K562 (cell line): ENCODE results near the gene SERPINB7. TPM values are rescaled to one million over a fixed set of nuclear protein-coding genes. Genes with fewer than 3 reads are reported as not detected.
"Not testable (repeated sequence)": the region's sequence is repeated elsewhere in the genome, so short reads cannot be mapped to it uniquely, and the experiment has no call there.

ENCODE experiments used
- ATAC-seq: fragments of 200-7000 bp; cut with Tn5 transposase; 3 replicates; pipeline ENCODE4 v1.9.1; 2020; ENCODE audit warnings: moderate library complexity
- BruUV-seq: library from RNA; stranded (reverse); fragments of 400-500 nt; replicated peaks from 2 replicates; lab custom pipeline; 2021; lab: Mats Ljungman, UMichigan
- CTCF ChIA-PET: fragments of 300-600 bp; formaldehyde crosslinking; extraction: SDS; loops from one replicate; lab custom pipeline; 2021; ENCODE audit warnings: low intra/inter-chr PET ratio; lab: Yijun Ruan, JAX
- POLR2A ChIA-PET: fragments of 300-600, 350-650 bp; sonication (Branson Sonifier 250); formaldehyde crosslinking; extraction: SDS; loops from one replicate; lab custom pipeline; 2021; ENCODE audit warnings: antibody characterized with exemption, inconsistent platforms; lab: Yijun Ruan, JAX
- DNase-seq, 4 experiments: peaks; one replicate each; pipeline versions ENCODE4 v3.0.0 to v3.0.0-alpha.2; 2011 to 2018; ENCODE audit warnings: low spot score in 3 of 4, mixed read lengths in 3 of 4; ENCODE audit errors: extremely low read depth in 1 of 4
- FAIRE-seq: peaks from 2 replicates; lab custom pipeline; 2011; peaks lifted over from hg19 to GRCh38; lab: Jason Lieb, UNC
- H2AFZ ChIP-seq: 2 replicates; pipeline ENCODE4 v1.6.0; 2011; ENCODE audit warnings: low read depth, low read length, control low read depth, inconsistent platforms
- H3K27ac ChIP-seq: fragments of 200-600 bp; 3 replicates; pipeline ENCODE4 v1.8.0; 2011; ENCODE audit warnings: low read depth, mild to moderate bottlenecking, control low read depth, inconsistent platforms, low read length, moderate library complexity, mixed read lengths; ENCODE audit errors: extremely low read depth
- H3K27me3 ChIP-seq, 2 experiments: fragments of 300-600 bp in 1 of 2; 2 replicates in 1 of 2; 3 replicates in 1 of 2; pipeline versions ENCODE4 v1.6.0 to v1.8.0; 2011; ENCODE audit warnings: inconsistent platforms in 2 of 2, low read length in 2 of 2, mild to moderate bottlenecking in 1 of 2, mixed read lengths in 1 of 2, moderate library complexity in 1 of 2; ENCODE audit not compliant: control insufficient read depth in 2 of 2, insufficient read depth in 2 of 2
- H3K36me3 ChIP-seq: fragments of 300-600 bp; 3 replicates; pipeline ENCODE4 v1.8.0; 2011; ENCODE audit warnings: mild to moderate bottlenecking, low read length, inconsistent platforms; ENCODE audit not compliant: control insufficient read depth, insufficient read depth
- H3K4me1 ChIP-seq, 2 experiments: fragments of 200-600 bp in 1 of 2; replicated peaks in 1 of 2; 2 replicates in 1 of 2; 3 replicates in 1 of 2; pipeline versions ENCODE4 v1.5.1 to v1.8.0; 2011; ENCODE audit warnings: inconsistent platforms in 2 of 2, low read length in 2 of 2, mild to moderate bottlenecking in 1 of 2, mixed read lengths in 1 of 2, moderate library complexity in 1 of 2; ENCODE audit not compliant: control insufficient read depth in 2 of 2, insufficient read depth in 2 of 2
- H3K4me2 ChIP-seq: 2 replicates; pipeline ENCODE4 v1.6.1; 2011; ENCODE audit warnings: low read length, control low read depth, inconsistent platforms, mixed read lengths; ENCODE audit not compliant: insufficient read depth
- H3K4me3 ChIP-seq: fragments of 200-600 bp; sonication (generic), shearing (Covaris generic); 2 replicates; pipeline ENCODE4 v1.5.1; 2016; ENCODE audit warnings: control low read depth, inconsistent platforms
- H3K79me2 ChIP-seq: fragments of 200-600 bp; 3 replicates; pipeline ENCODE4 v1.8.0; 2011; ENCODE audit warnings: low read length, inconsistent platforms; ENCODE audit not compliant: control insufficient read depth, insufficient read depth
- H3K9ac ChIP-seq, 2 experiments: 2 replicates each; pipeline versions ENCODE4 v1.6.0 to v1.6.1; 2011; ENCODE audit warnings: low read depth in 2 of 2, low read length in 2 of 2, control low read depth in 1 of 2, inconsistent platforms in 1 of 2, mild to moderate bottlenecking in 1 of 2, mixed read lengths in 1 of 2; ENCODE audit not compliant: insufficient read depth in 1 of 2
- H3K9me1 ChIP-seq: one replicate; pipeline ENCODE4 v1.6.0; 2011; ENCODE audit warnings: inconsistent platforms, mild to moderate bottlenecking, low read length, moderate library complexity; ENCODE audit not compliant: control insufficient read depth, insufficient read depth
- H3K9me3 ChIP-seq: replicated peaks from 2 replicates; pipeline ENCODE4 v1.5.1; 2011; ENCODE audit warnings: low read depth, low read length, inconsistent platforms; ENCODE audit not compliant: control insufficient read depth, insufficient read depth
- H4K20me1 ChIP-seq: replicated peaks from 2 replicates; pipeline ENCODE4 v1.6.1; 2011; ENCODE audit warnings: low read length, inconsistent platforms, mixed read lengths; ENCODE audit not compliant: control insufficient read depth, insufficient read depth
- DIDO1 ChIP-seq: fragments of 450-650 bp; IDR thresholded peaks from 2 replicates; pipeline ENCODE4 v1.6.1; 2016; ENCODE audit warnings: low read depth, missing biosample characterization, missing genetic modification characterization
- GMEB1 ChIP-seq: fragments of 250-450 bp; sonication (Bioruptor Pico); IDR thresholded peaks from 2 replicates; pipeline ENCODE4 v1.4.0; 2020; ENCODE audit warnings: mild to moderate bottlenecking
- HDAC3 ChIP-seq: fragments of 450-650 bp; IDR thresholded peaks from 2 replicates; pipeline ENCODE4 v1.6.1; 2018; ENCODE audit warnings: borderline replicate concordance, mild to moderate bottlenecking, moderate library complexity; ENCODE audit not compliant: partially characterized antibody
- TARDBP ChIP-seq: fragments of 450-650 bp; IDR thresholded peaks from 2 replicates; pipeline ENCODE4 v1.6.1; 2016
- ZNF282 ChIP-seq: sonication (generic); formaldehyde crosslinking; IDR thresholded peaks from 2 replicates; pipeline ENCODE4 v1.8.1; 2023; ENCODE audit warnings: missing genetic modification reagents
- ZNF707 ChIP-seq: fragments of 250-450 bp; sonication (Bioruptor Pico); conservative IDR thresholded peaks from 2 replicates; pipeline ENCODE4 v1.8.0; 2022; ENCODE audit warnings: inconsistent platforms, mild to moderate bottlenecking, moderate library complexity
- WGBS: fragments of 100-300 bp; shearing (Covaris generic); methylation state at CpG from one replicate; pipeline ENCODE4 v1.1.6; 2016; ENCODE audit warnings: low coverage, mixed read lengths; ENCODE audit not compliant: insufficient coverage; ENCODE audit errors: missing lambda C conversion rate; 5-methylcytosine and 5-hydroxymethylcytosine counted together
- in situ Hi-C: fragments of 300-500 bp; cut with MboI; formaldehyde crosslinking; loops from 4 replicates; pipeline ENCODE4 v1.15.0; 2018; ENCODE audit warnings: inconsistent platforms, mixed read lengths
- intact Hi-C: fragments of 100-400 bp; cut with micrococcal nuclease; formaldehyde crosslinking; loops from 2 replicates; pipeline ENCODE4 v1.14.2; 2022
- polyA plus RNA-seq, 8 experiments: library from polyadenylated mRNA; depleted of rRNA in 4 of 8; stranded (reverse) in 5 of 8; unstranded in 3 of 8; fragments of >200 nt; fragmentation: Nextera tagmentation in 2 of 8; fragmentation: Illumina TruSeq in 1 of 8; extraction: Ambion mirVana in 2 of 8; extraction: Trizol in 1 of 8; gene quantifications; 2 replicates each; pipeline versions ENCODE4 v1.2.1 to v1.2.3, GENCODE V29; 2011 to 2014; ENCODE audit warnings: inconsistent platforms in 1 of 8, missing spikeins in 1 of 8
- total RNA-seq, 7 experiments: library from RNA; depleted of rRNA in 6 of 7; stranded (reverse); fragments of >200 nt in 6 of 7; fragmentation: Illumina TruSeq in 2 of 7; extraction: Trizol in 2 of 7; gene quantifications; 2 replicates each; pipeline versions ENCODE4 v1.2.1 to v1.2.3, GENCODE V29; 2011 to 2021; ENCODE audit warnings: low replicate concordance in 1 of 7
- TF ChIP-seq, protein P1 (sequence below): fragments of 450-650 bp; IDR thresholded peaks from 2 replicates; pipeline ENCODE4 v1.6.1; 2017; ENCODE audit warnings: antibody characterized with exemption, mild to moderate bottlenecking

SERPINB7 gene
- total and polyA plus RNA-seq, 9 of the 15 experiments (the other 6 are each of a cell fraction or from before 2014, with no cell fraction given) = not detected

- H3K9me1 ChIP-seq, H3K9me3 ChIP-seq, ATAC-seq, DNase-seq, H3K36me3 ChIP-seq, H3K4me3 ChIP-seq, CTCF ChIA-PET, POLR2A ChIA-PET, FAIRE-seq, H3K4me1 ChIP-seq, H3K79me2 ChIP-seq, H3K4me2 ChIP-seq, BruUV-seq, H3K9ac ChIP-seq, H4K20me1 ChIP-seq, H3K27ac ChIP-seq, H3K27me3 ChIP-seq, in situ Hi-C loops, intact Hi-C loops, H2AFZ ChIP-seq: not testable (repeated sequence)
- peak; percentile 89 for TF ChIP-seq ZNF707 (CRISPR knock-in tag)
- WGBS = 11% methylated on average over 1 of the region's 2 CpGs
Observed at GRCh38 chr18:63759786-63760185, 15.4 kb upstream of the SERPINB7 start.

GRCh38 chr18:63762518-63762917 is 12.7 kb upstream of the SERPINB7 start:
- H3K4me1 ChIP-seq = no peaks in the 10 kb centered on the region
- no peaks in the 10 kb centered on the region for H4K20me1 ChIP-seq
- H3K36me3 ChIP-seq = no peaks in the 10 kb centered on the region
- H3K4me3 ChIP-seq = no peak overlapping the region
- ChIA-PET CTCF (no interaction called here), POLR2A (no interaction called here)
- intact Hi-C loops = no loop called here
- no CpG with 5 or more reads among the region's 1 CpG for WGBS
- H3K9me3 ChIP-seq = no peaks in the 10 kb centered on the region
- FAIRE-seq (no peak), ATAC-seq (no peak), DNase-seq (no peak)
- H3K9me1 ChIP-seq = no peaks in the 10 kb centered on the region
- H3K27me3 ChIP-seq = no peaks in the 10 kb centered on the region
- in situ Hi-C loops = no loop called here
- H3K9ac ChIP-seq = no peak overlapping the region
- no peaks in the 10 kb centered on the region for H3K79me2 ChIP-seq
- H2AFZ ChIP-seq = no peak overlapping the region
- H3K4me2 ChIP-seq = no peak overlapping the region
- TF ChIP-seq DIDO1 (no peak), HDAC3 (no peak), GMEB1 (CRISPR knock-in tag) (no peak), TARDBP (no peak), ZNF282 (CRISPR knock-in tag) (no peak)
- TF ChIP-seq, protein P1, sequence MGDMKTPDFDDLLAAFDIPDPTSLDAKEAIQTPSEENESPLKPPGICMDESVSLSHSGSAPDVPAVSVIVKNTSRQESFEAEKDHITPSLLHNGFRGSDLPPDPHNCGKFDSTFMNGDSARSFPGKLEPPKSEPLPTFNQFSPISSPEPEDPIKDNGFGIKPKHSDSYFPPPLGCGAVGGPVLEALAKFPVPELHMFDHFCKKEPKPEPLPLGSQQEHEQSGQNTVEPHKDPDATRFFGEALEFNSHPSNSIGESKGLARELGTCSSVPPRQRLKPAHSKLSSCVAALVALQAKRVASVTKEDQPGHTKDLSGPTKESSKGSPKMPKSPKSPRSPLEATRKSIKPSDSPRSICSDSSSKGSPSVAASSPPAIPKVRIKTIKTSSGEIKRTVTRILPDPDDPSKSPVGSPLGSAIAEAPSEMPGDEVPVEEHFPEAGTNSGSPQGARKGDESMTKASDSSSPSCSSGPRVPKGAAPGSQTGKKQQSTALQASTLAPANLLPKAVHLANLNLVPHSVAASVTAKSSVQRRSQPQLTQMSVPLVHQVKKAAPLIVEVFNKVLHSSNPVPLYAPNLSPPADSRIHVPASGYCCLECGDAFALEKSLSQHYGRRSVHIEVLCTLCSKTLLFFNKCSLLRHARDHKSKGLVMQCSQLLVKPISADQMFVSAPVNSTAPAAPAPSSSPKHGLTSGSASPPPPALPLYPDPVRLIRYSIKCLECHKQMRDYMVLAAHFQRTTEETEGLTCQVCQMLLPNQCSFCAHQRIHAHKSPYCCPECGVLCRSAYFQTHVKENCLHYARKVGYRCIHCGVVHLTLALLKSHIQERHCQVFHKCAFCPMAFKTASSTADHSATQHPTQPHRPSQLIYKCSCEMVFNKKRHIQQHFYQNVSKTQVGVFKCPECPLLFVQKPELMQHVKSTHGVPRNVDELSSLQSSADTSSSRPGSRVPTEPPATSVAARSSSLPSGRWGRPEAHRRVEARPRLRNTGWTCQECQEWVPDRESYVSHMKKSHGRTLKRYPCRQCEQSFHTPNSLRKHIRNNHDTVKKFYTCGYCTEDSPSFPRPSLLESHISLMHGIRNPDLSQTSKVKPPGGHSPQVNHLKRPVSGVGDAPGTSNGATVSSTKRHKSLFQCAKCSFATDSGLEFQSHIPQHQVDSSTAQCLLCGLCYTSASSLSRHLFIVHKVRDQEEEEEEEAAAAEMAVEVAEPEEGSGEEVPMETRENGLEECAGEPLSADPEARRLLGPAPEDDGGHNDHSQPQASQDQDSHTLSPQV = no peak
- H3K27ac ChIP-seq = no peak overlapping the region
- no TSS peak for BruUV-seq
